SK-N-SH (cell line): ENCODE measurements around the gene IFT122.

ENCODE experiments used
- EP300 ChIP-seq, 2 experiments: IDR thresholded peaks; 2 replicates each; pipeline versions ENCODE4 v1.4.0 to v1.6.1; 2012; ENCODE audit warnings: borderline replicate concordance in 1 of 2, low read depth in 1 of 2, low read length in 1 of 2
- JUND ChIP-seq: IDR thresholded peaks from 2 replicates; pipeline ENCODE4 v1.4.0; 2012
- MXI1 ChIP-seq: IDR thresholded peaks from 2 replicates; pipeline ENCODE4 v1.6.1; 2012; ENCODE audit warnings: mild to moderate bottlenecking, low read depth, low read length, improper control_type of control experiment
- POLR2AphosphoS5 ChIP-seq: IDR thresholded peaks from 2 replicates; pipeline ENCODE4 v1.6.1; 2012; ENCODE audit warnings: low read depth, low read length
- RAD21 ChIP-seq: IDR thresholded peaks from 2 replicates; pipeline ENCODE4 v1.6.1; 2012; ENCODE audit warnings: mild to moderate bottlenecking, low read length
- RCOR1 ChIP-seq: fragments of 150-350 bp; IDR thresholded peaks from 2 replicates; pipeline ENCODE4 v1.6.1; 2017; ENCODE audit warnings: antibody characterized with exemption, low read length
- RFX5 ChIP-seq: IDR thresholded peaks from 2 replicates; pipeline ENCODE4 v1.6.1; 2012; ENCODE audit warnings: mild to moderate bottlenecking, improper control_type of control experiment, low read length
- SIN3A ChIP-seq: IDR thresholded peaks from 2 replicates; pipeline ENCODE4 v1.6.1; 2012; ENCODE audit warnings: low read depth, mild to moderate bottlenecking, low read length, moderate library complexity, borderline replicate concordance
- TCF12 ChIP-seq: IDR thresholded peaks from 2 replicates; pipeline ENCODE4 v1.4.0; 2012
- YY1 ChIP-seq: IDR thresholded peaks from 2 replicates; pipeline ENCODE4 v1.4.0; 2012; ENCODE audit warnings: low read depth, mild to moderate bottlenecking
- TF ChIP-seq, protein P1 (sequence below): fragments of 200-600 bp; sonication (generic); IDR thresholded peaks from 2 replicates; pipeline ENCODE4 v1.6.1; 2017; ENCODE audit warnings: antibody characterized with exemption, mild to moderate bottlenecking, moderate library complexity
- TF ChIP-seq, protein P2 (sequence below): IDR thresholded peaks from 2 replicates; pipeline ENCODE4; 2012
- TF ChIP-seq, protein P3 (sequence below): IDR thresholded peaks from 2 replicates; pipeline ENCODE4 v1.6.1; 2012; ENCODE audit warnings: mild to moderate bottlenecking, low read depth, low read length, moderate library complexity
- TF ChIP-seq, protein P4 (sequence below): IDR thresholded peaks from 2 replicates; pipeline ENCODE4 v1.4.0; 2012; ENCODE audit warnings: low read depth

DNA sequence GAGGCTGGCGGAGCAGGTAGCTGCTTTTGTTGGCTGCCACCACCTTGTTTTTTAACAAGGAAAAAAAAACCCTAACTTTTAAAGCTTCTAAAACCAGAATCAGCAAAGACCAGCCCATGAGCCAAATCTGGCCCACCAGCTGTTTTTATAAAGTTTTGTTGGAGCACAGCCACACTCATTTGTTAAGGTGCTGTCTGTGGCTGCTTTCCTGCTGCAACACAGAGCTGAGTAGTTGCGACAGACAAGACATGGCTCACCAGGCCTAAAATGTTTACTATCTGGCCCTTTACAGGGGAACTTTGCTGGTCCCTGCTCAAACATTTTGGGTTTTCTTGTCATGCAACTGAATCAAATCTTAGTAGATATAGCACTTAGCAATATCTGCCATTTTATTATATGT lies 30.5 kb upstream of the IFT122 start:
- TF ChIP-seq POLR2AphosphoS5 (no peak), TCF12 (no peak), RFX5 (no peak), MXI1 (no peak), SIN3A (no peak), RCOR1 (no peak), EP300 (IDR thresholded peaks at IDR 0.05; ENCODE audit: borderline replicate concordance in 1 of 2, low read depth in 1 of 2, low read length in 1 of 2) (no peak), RAD21 (no peak), YY1 (no peak), JUND (no peak)
- TF ChIP-seq, protein P1, sequence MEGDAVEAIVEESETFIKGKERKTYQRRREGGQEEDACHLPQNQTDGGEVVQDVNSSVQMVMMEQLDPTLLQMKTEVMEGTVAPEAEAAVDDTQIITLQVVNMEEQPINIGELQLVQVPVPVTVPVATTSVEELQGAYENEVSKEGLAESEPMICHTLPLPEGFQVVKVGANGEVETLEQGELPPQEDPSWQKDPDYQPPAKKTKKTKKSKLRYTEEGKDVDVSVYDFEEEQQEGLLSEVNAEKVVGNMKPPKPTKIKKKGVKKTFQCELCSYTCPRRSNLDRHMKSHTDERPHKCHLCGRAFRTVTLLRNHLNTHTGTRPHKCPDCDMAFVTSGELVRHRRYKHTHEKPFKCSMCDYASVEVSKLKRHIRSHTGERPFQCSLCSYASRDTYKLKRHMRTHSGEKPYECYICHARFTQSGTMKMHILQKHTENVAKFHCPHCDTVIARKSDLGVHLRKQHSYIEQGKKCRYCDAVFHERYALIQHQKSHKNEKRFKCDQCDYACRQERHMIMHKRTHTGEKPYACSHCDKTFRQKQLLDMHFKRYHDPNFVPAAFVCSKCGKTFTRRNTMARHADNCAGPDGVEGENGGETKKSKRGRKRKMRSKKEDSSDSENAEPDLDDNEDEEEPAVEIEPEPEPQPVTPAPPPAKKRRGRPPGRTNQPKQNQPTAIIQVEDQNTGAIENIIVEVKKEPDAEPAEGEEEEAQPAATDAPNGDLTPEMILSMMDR, result no peak
- TF ChIP-seq, protein P2, sequence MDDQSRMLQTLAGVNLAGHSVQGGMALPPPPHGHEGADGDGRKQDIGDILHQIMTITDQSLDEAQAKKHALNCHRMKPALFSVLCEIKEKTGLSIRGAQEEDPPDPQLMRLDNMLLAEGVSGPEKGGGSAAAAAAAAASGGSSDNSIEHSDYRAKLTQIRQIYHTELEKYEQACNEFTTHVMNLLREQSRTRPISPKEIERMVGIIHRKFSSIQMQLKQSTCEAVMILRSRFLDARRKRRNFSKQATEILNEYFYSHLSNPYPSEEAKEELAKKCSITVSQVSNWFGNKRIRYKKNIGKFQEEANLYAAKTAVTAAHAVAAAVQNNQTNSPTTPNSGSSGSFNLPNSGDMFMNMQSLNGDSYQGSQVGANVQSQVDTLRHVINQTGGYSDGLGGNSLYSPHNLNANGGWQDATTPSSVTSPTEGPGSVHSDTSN, result no peak
- TF ChIP-seq, protein P3, sequence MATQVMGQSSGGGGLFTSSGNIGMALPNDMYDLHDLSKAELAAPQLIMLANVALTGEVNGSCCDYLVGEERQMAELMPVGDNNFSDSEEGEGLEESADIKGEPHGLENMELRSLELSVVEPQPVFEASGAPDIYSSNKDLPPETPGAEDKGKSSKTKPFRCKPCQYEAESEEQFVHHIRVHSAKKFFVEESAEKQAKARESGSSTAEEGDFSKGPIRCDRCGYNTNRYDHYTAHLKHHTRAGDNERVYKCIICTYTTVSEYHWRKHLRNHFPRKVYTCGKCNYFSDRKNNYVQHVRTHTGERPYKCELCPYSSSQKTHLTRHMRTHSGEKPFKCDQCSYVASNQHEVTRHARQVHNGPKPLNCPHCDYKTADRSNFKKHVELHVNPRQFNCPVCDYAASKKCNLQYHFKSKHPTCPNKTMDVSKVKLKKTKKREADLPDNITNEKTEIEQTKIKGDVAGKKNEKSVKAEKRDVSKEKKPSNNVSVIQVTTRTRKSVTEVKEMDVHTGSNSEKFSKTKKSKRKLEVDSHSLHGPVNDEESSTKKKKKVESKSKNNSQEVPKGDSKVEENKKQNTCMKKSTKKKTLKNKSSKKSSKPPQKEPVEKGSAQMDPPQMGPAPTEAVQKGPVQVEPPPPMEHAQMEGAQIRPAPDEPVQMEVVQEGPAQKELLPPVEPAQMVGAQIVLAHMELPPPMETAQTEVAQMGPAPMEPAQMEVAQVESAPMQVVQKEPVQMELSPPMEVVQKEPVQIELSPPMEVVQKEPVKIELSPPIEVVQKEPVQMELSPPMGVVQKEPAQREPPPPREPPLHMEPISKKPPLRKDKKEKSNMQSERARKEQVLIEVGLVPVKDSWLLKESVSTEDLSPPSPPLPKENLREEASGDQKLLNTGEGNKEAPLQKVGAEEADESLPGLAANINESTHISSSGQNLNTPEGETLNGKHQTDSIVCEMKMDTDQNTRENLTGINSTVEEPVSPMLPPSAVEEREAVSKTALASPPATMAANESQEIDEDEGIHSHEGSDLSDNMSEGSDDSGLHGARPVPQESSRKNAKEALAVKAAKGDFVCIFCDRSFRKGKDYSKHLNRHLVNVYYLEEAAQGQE, result no peak
- TF ChIP-seq, protein P4, sequence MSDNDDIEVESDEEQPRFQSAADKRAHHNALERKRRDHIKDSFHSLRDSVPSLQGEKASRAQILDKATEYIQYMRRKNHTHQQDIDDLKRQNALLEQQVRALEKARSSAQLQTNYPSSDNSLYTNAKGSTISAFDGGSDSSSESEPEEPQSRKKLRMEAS, result no peak
